Measurements from ENCODE around the gene GOLGA8F.
"Not testable (repeated sequence)": the region's sequence is repeated elsewhere in the genome, so short reads cannot be mapped to it uniquely, and the experiment has no call there.

The GOLGA8F gene

GRCh38 chr15:28378364-28378763, at the start of gene GOLGA8F:
Gene GOLGA8F (plus strand): TSS chr15:28378664. CDS start chr15:28378762, 98 bp downstream.
- DNase-seq (ENCODE audit: extremely low read depth in 1 of 2, low read depth in 1 of 2): not testable (repeated sequence)

GRCh38 chr15:28357984-28358383, 20.5 kb upstream of the GOLGA8F start, which contains the start of gene GOLGA6L24:
Gene GOLGA6L24 (minus strand): TSS chr15:28358084. CDS start chr15:28358023, 61 bp downstream.
- DNase-seq (ENCODE audit: extremely low read depth in 1 of 2, low read depth in 1 of 2): not testable (repeated sequence)

- not testable (repeated sequence) for DNase-seq (ENCODE audit: extremely low read depth in 1 of 2, low read depth in 1 of 2)
Observed at GRCh38 chr15:28365502-28365901, 13.0 kb upstream of the GOLGA8F start.

GRCh38 chr15:28380053-28380452, 1.6 kb downstream of the GOLGA8F start:
- not testable (repeated sequence) for DNase-seq (ENCODE audit: extremely low read depth in 1 of 2, low read depth in 1 of 2)

- not testable (repeated sequence) for DNase-seq (ENCODE audit: extremely low read depth in 1 of 2, low read depth in 1 of 2)
Observed at GRCh38 chr15:28396022-28396421, 17.6 kb downstream of the GOLGA8F start.

GRCh38 chr15:28402774-28403435, 24.4 kb downstream of the GOLGA8F start:
- not testable (repeated sequence) for DNase-seq (ENCODE audit: extremely low read depth in 1 of 2, low read depth in 1 of 2)

- DNase-seq (ENCODE audit: extremely low read depth in 1 of 2, low read depth in 1 of 2): not testable (repeated sequence)
Observed at GRCh38 chr15:28420470-28420869, 42.0 kb downstream of the GOLGA8F start.

- not testable (repeated sequence) for DNase-seq (ENCODE audit: extremely low read depth in 1 of 2, low read depth in 1 of 2)
Observed at GRCh38 chr15:28435594-28435993, 57.1 kb downstream of the GOLGA8F start.
